Keratinocyte (primary cell): ENCODE measurements around the gene HBZ. TPM values are rescaled to one million over a fixed set of nuclear protein-coding genes. Genes with fewer than 3 reads are reported as not detected.

Experiments used
- DNase-seq: peaks from one replicate; pipeline ENCODE4 v3.0.0-alpha.2; 2011; ENCODE audit warnings: low read depth, missing footprints, low spot score
- FAIRE-seq: peaks from 2 replicates; lab custom pipeline; 2011; peaks lifted over from hg19 to GRCh38; lab: Jason Lieb, UNC
- H2AFZ ChIP-seq: 2 replicates; pipeline ENCODE4 v1.6.0; 2012; ENCODE audit warnings: low read length, control low read depth, inconsistent platforms; ENCODE audit not compliant: control insufficient read depth
- H3K27ac ChIP-seq: 2 replicates; pipeline ENCODE4 v1.5.1; 2011; ENCODE audit warnings: low read length; ENCODE audit not compliant: control insufficient read depth, insufficient read depth
- H3K27me3 ChIP-seq: 3 replicates; pipeline ENCODE4 v1.6.0; 2011; ENCODE audit warnings: low read length; ENCODE audit not compliant: control insufficient read depth, insufficient read depth; ENCODE audit errors: extremely low read depth
- H3K36me3 ChIP-seq, 2 experiments: 2 replicates in 1 of 2; 3 replicates in 1 of 2; pipeline ENCODE4 v1.5.1; 2011; ENCODE audit warnings: low read length in 2 of 2, mild to moderate bottlenecking in 1 of 2; ENCODE audit not compliant: control insufficient read depth in 2 of 2, insufficient read depth in 2 of 2; ENCODE audit errors: extremely low read depth in 1 of 2
- H3K4me1 ChIP-seq: 3 replicates; pipeline ENCODE4 v1.5.1; 2011; ENCODE audit warnings: low read length; ENCODE audit not compliant: control insufficient read depth, insufficient read depth; ENCODE audit errors: extremely low read depth
- H3K4me2 ChIP-seq: 3 replicates; pipeline ENCODE4 v1.6.0; 2011; ENCODE audit warnings: low read depth, low read length; ENCODE audit not compliant: control insufficient read depth, insufficient read depth; ENCODE audit errors: extremely low read depth
- H3K4me3 ChIP-seq, 3 experiments: fragments of 200-600 bp in 1 of 3; sonication (generic) in 1 of 3; 2 replicates in 2 of 3; 3 replicates in 1 of 3; pipeline ENCODE4 v1.5.1; 2011 to 2016; ENCODE audit warnings: low read length in 3 of 3, mild to moderate bottlenecking in 3 of 3, control low read depth in 2 of 3, inconsistent platforms in 1 of 3, low read depth in 1 of 3, mixed read lengths in 1 of 3, mixed run types in 1 of 3, moderate library complexity in 1 of 3; ENCODE audit not compliant: control insufficient read depth in 2 of 3, insufficient read depth in 2 of 3; ENCODE audit errors: extremely low read depth in 1 of 3
- H3K79me2 ChIP-seq: 2 replicates; pipeline ENCODE4 v1.6.0; 2012; ENCODE audit warnings: low read length; ENCODE audit not compliant: control insufficient read depth, insufficient read depth
- H3K9ac ChIP-seq: 3 replicates; pipeline ENCODE4 v1.6.0; 2011; ENCODE audit warnings: low read length; ENCODE audit not compliant: control insufficient read depth, insufficient read depth; ENCODE audit errors: extremely low read depth
- H3K9me1 ChIP-seq: 3 replicates; pipeline ENCODE4 v1.6.0; 2011; ENCODE audit warnings: low read length; ENCODE audit not compliant: control insufficient read depth, insufficient read depth; ENCODE audit errors: extremely low read depth
- H3K9me3 ChIP-seq: 2 replicates; pipeline ENCODE4 v1.5.1; 2012; ENCODE audit warnings: low read depth, low read length; ENCODE audit not compliant: control insufficient read depth
- H4K20me1 ChIP-seq: 3 replicates; pipeline ENCODE4 v1.6.0; 2011; ENCODE audit warnings: low read length; ENCODE audit not compliant: control insufficient read depth, insufficient read depth; ENCODE audit errors: extremely low read depth
- EZH2 ChIP-seq: IDR thresholded peaks from one replicate; pipeline ENCODE4 v1.6.1; 2012; ENCODE audit warnings: inconsistent platforms, mild to moderate bottlenecking, low read length, moderate library complexity
- dilution Hi-C: fragments of 300-500 bp; cut with MboI; formaldehyde crosslinking; loops from one replicate; pipeline ENCODE4 v1.7.0; 2020; ENCODE audit warnings: low sequenced_read_pairs; ENCODE audit not compliant: extremely low pct_ligation_motif_present
- polyA plus RNA-seq, 5 experiments: library from polyadenylated mRNA; depleted of rRNA in 3 of 5; stranded (reverse) in 3 of 5; stranded (forward) in 1 of 5; unstranded in 1 of 5; fragments of >200 nt; gene quantifications; 1 replicate in 1 of 5; 2 replicates in 3 of 5; 3 replicates in 1 of 5; pipeline versions ENCODE4 v1.2.1 to v1.2.3, GENCODE V29; 2011 to 2012; ENCODE audit warnings: missing spikeins in 2 of 5, low read depth in 1 of 5, low replicate concordance in 1 of 5
- TF ChIP-seq, protein P1 (sequence below), 3 experiments: IDR thresholded peaks in 1 of 3; conservative IDR thresholded peaks in 1 of 3; optimal IDR thresholded peaks in 1 of 3; 2 replicates in 2 of 3; 3 replicates in 1 of 3; pipeline versions ENCODE3 to v1.5.1; 2011; ENCODE audit warnings: low read length in 3 of 3, mild to moderate bottlenecking in 3 of 3, moderate library complexity in 2 of 3, control low read depth in 1 of 3, inconsistent platforms in 1 of 3; ENCODE audit not compliant: insufficient read depth in 2 of 3; ENCODE audit errors: extremely low read depth in 1 of 3

The HBZ gene
- polyA plus RNA-seq, 1 donor (not counting 4 experiments of a cell fraction or from before 2014, with no cell fraction given) = not detected

DNA sequence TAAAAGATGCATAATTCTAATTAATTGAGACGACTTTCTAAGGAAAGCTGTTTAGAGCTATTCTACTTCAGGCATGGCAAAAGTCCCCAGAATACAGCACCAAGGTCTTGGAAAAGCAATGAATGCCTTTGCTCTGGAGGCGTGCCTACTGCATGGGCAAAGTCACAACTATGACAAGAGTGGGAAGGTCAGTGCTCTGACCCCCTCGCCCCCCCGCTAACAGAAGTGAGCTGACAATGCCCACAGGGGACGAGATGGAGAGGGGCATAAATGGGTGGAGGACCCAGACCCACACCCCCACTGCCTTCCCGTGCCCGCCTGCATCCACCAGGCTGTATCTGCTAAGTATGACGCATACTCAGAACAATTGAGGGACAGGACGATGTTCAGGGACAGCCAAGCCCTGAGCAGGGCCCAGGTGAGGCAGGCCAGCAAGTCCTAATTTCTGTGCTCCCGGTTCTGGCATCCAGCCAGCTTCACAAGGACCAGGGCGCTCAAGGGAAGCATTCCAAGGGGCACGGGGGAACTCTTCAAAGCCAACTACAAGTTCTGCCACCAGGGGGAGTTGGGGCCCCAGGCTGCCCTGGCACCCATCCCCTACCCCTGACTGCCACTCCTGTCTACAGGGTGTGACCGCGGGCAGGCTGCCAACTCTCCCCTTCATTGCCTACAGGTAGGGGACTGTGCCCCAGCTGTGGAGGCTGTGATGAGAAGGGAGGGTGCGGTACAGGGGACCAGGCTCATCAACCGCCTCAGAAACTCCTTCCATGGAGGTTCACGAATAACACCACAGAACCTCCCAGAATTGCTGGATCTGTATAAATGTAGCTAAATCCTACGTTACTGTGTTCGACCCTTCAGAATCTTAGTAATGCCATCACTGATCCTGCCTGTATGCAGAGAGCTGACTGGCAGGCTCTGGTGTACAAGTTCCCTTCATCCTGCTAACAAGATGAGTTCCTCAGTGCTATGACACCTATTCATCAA is 34.8 kb upstream of the HBZ start:
- Histone ChIP-seq H4K20me1 (peaks cover 2% of the 10 kb centered on the region), H3K9me1 (peaks cover 5% of the 10 kb centered on the region), H3K36me3 (peaks cover 6 to 20% of the 10 kb centered on the region in 2 experiments), H3K9ac (no peak overlapping the region), H3K9me3 (no peaks in the 10 kb centered on the region), H3K4me2 (no peak overlapping the region), H3K4me1 (peaks cover 12% of the 10 kb centered on the region), H3K79me2 (no peaks in the 10 kb centered on the region), H3K4me3 (no peak overlapping the region), H3K27ac (no peak overlapping the region), H3K27me3 (no peaks in the 10 kb centered on the region), H2AFZ (no peak overlapping the region)
- no peak for TF ChIP-seq EZH2
- TF ChIP-seq, protein P1, sequence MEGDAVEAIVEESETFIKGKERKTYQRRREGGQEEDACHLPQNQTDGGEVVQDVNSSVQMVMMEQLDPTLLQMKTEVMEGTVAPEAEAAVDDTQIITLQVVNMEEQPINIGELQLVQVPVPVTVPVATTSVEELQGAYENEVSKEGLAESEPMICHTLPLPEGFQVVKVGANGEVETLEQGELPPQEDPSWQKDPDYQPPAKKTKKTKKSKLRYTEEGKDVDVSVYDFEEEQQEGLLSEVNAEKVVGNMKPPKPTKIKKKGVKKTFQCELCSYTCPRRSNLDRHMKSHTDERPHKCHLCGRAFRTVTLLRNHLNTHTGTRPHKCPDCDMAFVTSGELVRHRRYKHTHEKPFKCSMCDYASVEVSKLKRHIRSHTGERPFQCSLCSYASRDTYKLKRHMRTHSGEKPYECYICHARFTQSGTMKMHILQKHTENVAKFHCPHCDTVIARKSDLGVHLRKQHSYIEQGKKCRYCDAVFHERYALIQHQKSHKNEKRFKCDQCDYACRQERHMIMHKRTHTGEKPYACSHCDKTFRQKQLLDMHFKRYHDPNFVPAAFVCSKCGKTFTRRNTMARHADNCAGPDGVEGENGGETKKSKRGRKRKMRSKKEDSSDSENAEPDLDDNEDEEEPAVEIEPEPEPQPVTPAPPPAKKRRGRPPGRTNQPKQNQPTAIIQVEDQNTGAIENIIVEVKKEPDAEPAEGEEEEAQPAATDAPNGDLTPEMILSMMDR (optimal IDR thresholded peaks at IDR 0.05 in 1 of 3, IDR thresholded peaks at IDR 0.05 in 1 of 3, conservative IDR thresholded peaks at IDR 0.05 in 1 of 3; ENCODE audit: extremely low read depth in 1 of 3, insufficient read depth in 2 of 3, low read length in 3 of 3) = peak; percentile 77 to 82 (median 78)
- DNase-seq = no peak
- FAIRE-seq = no peak
- dilution Hi-C loops = no loop called here

DNA sequence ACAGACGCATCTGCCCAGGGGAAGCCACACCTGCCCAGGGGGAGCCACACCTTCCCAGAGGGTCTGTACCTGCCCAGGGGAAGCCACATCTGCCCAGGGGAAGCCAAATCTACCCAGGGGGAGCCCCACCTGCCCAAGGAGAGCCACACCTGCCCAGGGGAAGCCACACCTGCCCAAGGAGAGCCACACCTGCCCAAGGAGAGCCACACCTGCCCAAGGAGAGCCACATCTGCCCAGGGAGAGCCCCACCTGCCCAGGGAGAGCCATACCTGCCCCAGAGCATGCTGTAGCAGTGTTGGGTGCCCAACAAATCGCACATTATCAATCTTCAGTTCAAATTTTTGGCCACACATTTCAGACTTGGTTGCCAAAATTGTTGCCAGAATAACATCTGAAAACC is 33.6 kb upstream of the HBZ start:
- Histone ChIP-seq H3K4me1 (peaks cover 3% of the 10 kb centered on the region), H3K4me3 (no peak overlapping the region), H3K36me3 (peaks cover 9 to 14% of the 10 kb centered on the region in 2 experiments), H3K79me2 (no peaks in the 10 kb centered on the region), H3K27me3 (no peaks in the 10 kb centered on the region), H2AFZ (no peak overlapping the region), H3K9me1 (peaks cover 2% of the 10 kb centered on the region), H3K9ac (no peak overlapping the region), H3K4me2 (no peak overlapping the region), H3K9me3 (no peaks in the 10 kb centered on the region), H4K20me1 (peaks cover 2% of the 10 kb centered on the region), H3K27ac (no peak overlapping the region)
- dilution Hi-C loops = no loop called here
- no peak for TF ChIP-seq EZH2
- TF ChIP-seq, protein P1 (optimal IDR thresholded peaks at IDR 0.05 in 1 of 3, IDR thresholded peaks at IDR 0.05 in 1 of 3, conservative IDR thresholded peaks at IDR 0.05 in 1 of 3; ENCODE audit: extremely low read depth in 1 of 3, insufficient read depth in 2 of 3, low read length in 3 of 3) = no peak
- DNase-seq (no peak), FAIRE-seq (no peak)
